Astrocyte (in vitro differentiated cells and primary cell): Measurements from ENCODE around the gene TAF11L14. TPM values are rescaled to one million over a fixed set of nuclear protein-coding genes. Genes with fewer than 3 reads are reported as not detected.

Source experiments
- DNase-seq: peaks from one replicate; pipeline ENCODE4 v3.0.0-alpha.2; 2010; ENCODE audit warnings: low read depth
- FAIRE-seq: peaks from 2 replicates; lab custom pipeline; 2011; peaks lifted over from hg19 to GRCh38; lab: Jason Lieb, UNC
- H2AFZ ChIP-seq: 2 replicates; pipeline ENCODE4 v1.6.0; 2012; ENCODE audit warnings: low read depth, low read length, inconsistent platforms
- H3K27ac ChIP-seq: 2 replicates; pipeline ENCODE4 v1.5.1; 2011; ENCODE audit warnings: low read depth, low read length, inconsistent platforms
- H3K27me3 ChIP-seq: 2 replicates; pipeline ENCODE4 v1.6.0; 2011; ENCODE audit warnings: low read length, inconsistent platforms; ENCODE audit not compliant: insufficient read depth
- H3K36me3 ChIP-seq: 2 replicates; pipeline ENCODE4 v1.5.1; 2011; ENCODE audit warnings: low read length, inconsistent platforms; ENCODE audit not compliant: insufficient read depth
- H3K4me1 ChIP-seq: 2 replicates; pipeline ENCODE4 v1.5.1; 2011; ENCODE audit warnings: low read length, inconsistent platforms; ENCODE audit not compliant: insufficient read depth
- H3K4me2 ChIP-seq: 2 replicates; pipeline ENCODE4 v1.6.0; 2012; ENCODE audit warnings: low read length, inconsistent platforms
- H3K4me3 ChIP-seq: 2 replicates; pipeline ENCODE4 v1.5.1; 2011; ENCODE audit warnings: low read depth, mild to moderate bottlenecking, low read length, inconsistent platforms; ENCODE audit not compliant: insufficient read depth
- H3K79me2 ChIP-seq: 2 replicates; pipeline ENCODE4 v1.6.0; 2012; ENCODE audit warnings: mild to moderate bottlenecking, low read length, inconsistent platforms; ENCODE audit not compliant: insufficient read depth
- H3K9ac ChIP-seq: 2 replicates; pipeline ENCODE4 v1.6.0; 2012; ENCODE audit warnings: mild to moderate bottlenecking, low read length, inconsistent platforms
- H3K9me3 ChIP-seq: 2 replicates; pipeline ENCODE4 v1.5.1; 2012; ENCODE audit warnings: low read depth, mild to moderate bottlenecking, low read length, inconsistent platforms; ENCODE audit not compliant: insufficient read depth
- H4K20me1 ChIP-seq: 2 replicates; pipeline ENCODE4 v1.6.0; 2012; ENCODE audit warnings: low read length, inconsistent platforms; ENCODE audit not compliant: insufficient read depth
- H3K27ac Mint-ChIP-seq: one replicate; pipeline ENCODE4 v1.8.0; 2021; ENCODE audit warnings: mild to moderate bottlenecking, mixed read lengths; ENCODE audit not compliant: unreplicated experiment
- H3K27me3 Mint-ChIP-seq: one replicate; pipeline ENCODE4 v1.8.0; 2021; ENCODE audit warnings: low read depth, mixed read lengths; ENCODE audit not compliant: unreplicated experiment
- H3K36me3 Mint-ChIP-seq: one replicate; pipeline ENCODE4 v1.8.0; 2021; ENCODE audit warnings: low read depth, mixed read lengths; ENCODE audit not compliant: unreplicated experiment
- H3K4me1 Mint-ChIP-seq: one replicate; pipeline ENCODE4 v1.8.0; 2021; ENCODE audit warnings: low read depth, mixed read lengths; ENCODE audit not compliant: unreplicated experiment
- H3K4me3 Mint-ChIP-seq: one replicate; pipeline ENCODE4 v1.8.0; 2021; ENCODE audit warnings: mild to moderate bottlenecking, moderate library complexity, mixed read lengths; ENCODE audit not compliant: unreplicated experiment
- H3K9me3 Mint-ChIP-seq: one replicate; pipeline ENCODE4 v1.8.0; 2021; ENCODE audit warnings: mild to moderate bottlenecking, mixed read lengths; ENCODE audit not compliant: unreplicated experiment
- CTCF ChIP-seq: IDR thresholded peaks from 2 replicates; pipeline ENCODE4 v1.5.1; 2011; ENCODE audit warnings: low read depth, mild to moderate bottlenecking, inconsistent platforms, low read length, moderate library complexity; ENCODE audit not compliant: insufficient read depth
- EZH2 ChIP-seq: IDR thresholded peaks from 2 replicates; pipeline ENCODE4 v1.6.1; 2012; ENCODE audit warnings: mild to moderate bottlenecking, low read length, inconsistent platforms; ENCODE audit not compliant: insufficient read depth
- total RNA-seq: library from RNA; stranded (reverse); gene quantifications from 2 replicates; pipeline ENCODE4 v1.2.1, GENCODE V29; 2021

Gene TAF11L14
- total RNA-seq, 1 donor from 2014 or later, result 0.41 TPM

GRCh38 chr5:17614872-17615605 lies 19.2 kb upstream of the TAF11L14 start:
- peaks cover 5% of the 10 kb centered on the region for H3K27me3 Mint-ChIP-seq
- Histone ChIP-seq H3K4me1 (no peaks in the 10 kb centered on the region), H3K27me3 (no peaks in the 10 kb centered on the region), H4K20me1 (no peaks in the 10 kb centered on the region), H3K79me2 (no peaks in the 10 kb centered on the region), H3K9ac (no peak overlapping the region), H3K27ac (no peak overlapping the region), H3K4me2 (no peak overlapping the region), H3K9me3 (no peaks in the 10 kb centered on the region), H3K4me3 (no peak overlapping the region), H2AFZ (no peak overlapping the region), H3K36me3 (no peaks in the 10 kb centered on the region)
- no peaks in the 10 kb centered on the region for H3K36me3 Mint-ChIP-seq
- DNase-seq (no peak), FAIRE-seq (no peak)
- H3K9me3 Mint-ChIP-seq, result no peaks in the 10 kb centered on the region
- no peak overlapping the region for H3K27ac Mint-ChIP-seq
- H3K4me1 Mint-ChIP-seq, result no peaks in the 10 kb centered on the region
- TF ChIP-seq CTCF (no peak), EZH2 (no peak)
- H3K4me3 Mint-ChIP-seq, result no peak overlapping the region

- Mint-ChIP-seq H3K4me3 (no peak overlapping the region), H3K27ac (no peak overlapping the region), H3K9me3 (no peaks in the 10 kb centered on the region), H3K4me1 (no peaks in the 10 kb centered on the region), H3K36me3 (no peaks in the 10 kb centered on the region), H3K27me3 (peaks cover 1% of the 10 kb centered on the region)
- no peak for DNase-seq
- H2AFZ ChIP-seq, result no peak overlapping the region
- no peaks in the 10 kb centered on the region for H4K20me1 ChIP-seq
- TF ChIP-seq CTCF (no peak), EZH2 (no peak)
- H3K9me3 ChIP-seq, result no peaks in the 10 kb centered on the region
- H3K27me3 ChIP-seq, result no peaks in the 10 kb centered on the region
- no peaks in the 10 kb centered on the region for H3K4me1 ChIP-seq
- H3K9ac ChIP-seq, result no peak overlapping the region
- H3K36me3 ChIP-seq, result no peaks in the 10 kb centered on the region
- H3K27ac ChIP-seq, result no peak overlapping the region
- no peaks in the 10 kb centered on the region for H3K79me2 ChIP-seq
- no peak overlapping the region for H3K4me2 ChIP-seq
- no peak overlapping the region for H3K4me3 ChIP-seq
- FAIRE-seq, result no peak
Measured at GRCh38 chr5:17619354-17619753, 14.9 kb upstream of the TAF11L14 start.

GRCh38 chr5:17620627-17621026 lies 13.6 kb upstream of the TAF11L14 start:
- Mint-ChIP-seq H3K36me3 (no peaks in the 10 kb centered on the region), H3K27ac (no peak overlapping the region), H3K9me3 (no peaks in the 10 kb centered on the region), H3K27me3 (no peaks in the 10 kb centered on the region), H3K4me3 (no peak overlapping the region), H3K4me1 (no peaks in the 10 kb centered on the region)
- FAIRE-seq, result no peak
- no peaks in the 10 kb centered on the region for H3K9me3 ChIP-seq
- DNase-seq, result no peak
- H2AFZ ChIP-seq, result no peak overlapping the region
- no peaks in the 10 kb centered on the region for H3K79me2 ChIP-seq
- H3K4me2 ChIP-seq, result no peak overlapping the region
- H3K4me1 ChIP-seq, result no peaks in the 10 kb centered on the region
- H3K4me3 ChIP-seq, result no peak overlapping the region
- H3K27me3 ChIP-seq, result no peaks in the 10 kb centered on the region
- H3K9ac ChIP-seq, result no peak overlapping the region
- H3K36me3 ChIP-seq, result no peaks in the 10 kb centered on the region
- H4K20me1 ChIP-seq, result no peaks in the 10 kb centered on the region
- no peak for TF ChIP-seq CTCF
- no peak for TF ChIP-seq EZH2
- H3K27ac ChIP-seq, result no peak overlapping the region
